ENCODE results near the gene DRC7. TPM values are rescaled to one million over a fixed set of nuclear protein-coding genes. Genes with fewer than 3 reads are reported as not detected.
"Not testable (repeated sequence)": the region's sequence is repeated elsewhere in the genome, so short reads cannot be mapped to it uniquely, and the experiment has no call there.

Gene DRC7
- total RNA-seq, 1 donor from 2014 or later = 1.9 TPM

GRCh38 chr16:57761957-57762356 lies 67.4 kb downstream of the DRC7 start:
- no peak for DNase-seq (ENCODE audit: low spot score)

- DNase-seq (ENCODE audit: low spot score) = no peak
Measured at GRCh38 chr16:57762365-57763040, 67.9 kb downstream of the DRC7 start.

GRCh38 chr16:57763285-57764005 lies 68.8 kb downstream of the DRC7 start:
- no peak for DNase-seq (ENCODE audit: low spot score)

- DNase-seq (ENCODE audit: low spot score) = no peak
Measured at GRCh38 chr16:57764006-57764340, 69.4 kb downstream of the DRC7 start.

GRCh38 chr16:57764341-57765159 lies 69.9 kb downstream of the DRC7 start:
- DNase-seq (ENCODE audit: low spot score) = no peak

- DNase-seq (ENCODE audit: low spot score) = no peak
Measured at GRCh38 chr16:57765160-57765728, 70.6 kb downstream of the DRC7 start.

- DNase-seq (ENCODE audit: low spot score) = no peak
Measured at GRCh38 chr16:57766714-57767348, 72.2 kb downstream of the DRC7 start.

GRCh38 chr16:57769541-57770145 lies 75.0 kb downstream of the DRC7 start:
- DNase-seq (ENCODE audit: low spot score) = no peak

GRCh38 chr16:57770361-57770760 lies 75.8 kb downstream of the DRC7 start:
- DNase-seq (ENCODE audit: low spot score) = no peak

- DNase-seq (ENCODE audit: low spot score) = no peak
Measured at GRCh38 chr16:57771141-57771785, 76.7 kb downstream of the DRC7 start.

- DNase-seq (ENCODE audit: low spot score) = no peak
Measured at GRCh38 chr16:57773019-57773418, 78.4 kb downstream of the DRC7 start.

- DNase-seq (ENCODE audit: low spot score) = no peak
Measured at GRCh38 chr16:57773655-57774295, 79.2 kb downstream of the DRC7 start.

- no peak for DNase-seq (ENCODE audit: low spot score)
Measured at GRCh38 chr16:57774705-57775285, 80.2 kb downstream of the DRC7 start.

GRCh38 chr16:57775661-57776469 lies 81.3 kb downstream of the DRC7 start:
- no peak for DNase-seq (ENCODE audit: low spot score)

- no peak for DNase-seq (ENCODE audit: low spot score)
Measured at GRCh38 chr16:57778658-57779057, 84.1 kb downstream of the DRC7 start.

GRCh38 chr16:57779836-57780235 lies 85.2 kb downstream of the DRC7 start:
- not testable (repeated sequence) for DNase-seq (ENCODE audit: low spot score)

- no peak for DNase-seq (ENCODE audit: low spot score)
Measured at GRCh38 chr16:57781349-57781740, 86.7 kb downstream of the DRC7 start.

Data from mucosa of gallbladder (tissue), 1 donor.